ENCODE results near the gene FLII. TPM values are rescaled to one million over a fixed set of nuclear protein-coding genes. Genes with fewer than 3 reads are reported as not detected.
A peak's percentile ranks its signal among the peaks of the same experiment; 100 is the strongest.
"Not testable (repeated sequence)": the region's sequence is repeated elsewhere in the genome, so short reads cannot be mapped to it uniquely, and the experiment has no call there.

FLII gene
- total RNA-seq, 6 experiments from 2014 or later = 347 to 472 (median 438) TPM

- Mint-ChIP-seq H3K36me3 (ENCODE audit: low read depth) (peaks cover 6% of the 10 kb centered on the region), H3K4me1 (ENCODE audit: low read depth) (peaks cover 57% of the 10 kb centered on the region), H3K4me3 (no peak overlapping the region), H3K27ac (no peak overlapping the region), H3K27me3 (ENCODE audit: insufficient read depth) (no peaks in the 10 kb centered on the region; the same call in none of the 2 replicates), H3K9me3 (no peaks in the 10 kb centered on the region)
- no peak for DNase-seq
- TF ChIP-seq, protein P1, sequence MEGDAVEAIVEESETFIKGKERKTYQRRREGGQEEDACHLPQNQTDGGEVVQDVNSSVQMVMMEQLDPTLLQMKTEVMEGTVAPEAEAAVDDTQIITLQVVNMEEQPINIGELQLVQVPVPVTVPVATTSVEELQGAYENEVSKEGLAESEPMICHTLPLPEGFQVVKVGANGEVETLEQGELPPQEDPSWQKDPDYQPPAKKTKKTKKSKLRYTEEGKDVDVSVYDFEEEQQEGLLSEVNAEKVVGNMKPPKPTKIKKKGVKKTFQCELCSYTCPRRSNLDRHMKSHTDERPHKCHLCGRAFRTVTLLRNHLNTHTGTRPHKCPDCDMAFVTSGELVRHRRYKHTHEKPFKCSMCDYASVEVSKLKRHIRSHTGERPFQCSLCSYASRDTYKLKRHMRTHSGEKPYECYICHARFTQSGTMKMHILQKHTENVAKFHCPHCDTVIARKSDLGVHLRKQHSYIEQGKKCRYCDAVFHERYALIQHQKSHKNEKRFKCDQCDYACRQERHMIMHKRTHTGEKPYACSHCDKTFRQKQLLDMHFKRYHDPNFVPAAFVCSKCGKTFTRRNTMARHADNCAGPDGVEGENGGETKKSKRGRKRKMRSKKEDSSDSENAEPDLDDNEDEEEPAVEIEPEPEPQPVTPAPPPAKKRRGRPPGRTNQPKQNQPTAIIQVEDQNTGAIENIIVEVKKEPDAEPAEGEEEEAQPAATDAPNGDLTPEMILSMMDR (IDR thresholded peaks at IDR 0.05) = no peak
These were observed 34.5 kb downstream of the FLII start for GRCh38 chr17:18224053-18224386.

DNA sequence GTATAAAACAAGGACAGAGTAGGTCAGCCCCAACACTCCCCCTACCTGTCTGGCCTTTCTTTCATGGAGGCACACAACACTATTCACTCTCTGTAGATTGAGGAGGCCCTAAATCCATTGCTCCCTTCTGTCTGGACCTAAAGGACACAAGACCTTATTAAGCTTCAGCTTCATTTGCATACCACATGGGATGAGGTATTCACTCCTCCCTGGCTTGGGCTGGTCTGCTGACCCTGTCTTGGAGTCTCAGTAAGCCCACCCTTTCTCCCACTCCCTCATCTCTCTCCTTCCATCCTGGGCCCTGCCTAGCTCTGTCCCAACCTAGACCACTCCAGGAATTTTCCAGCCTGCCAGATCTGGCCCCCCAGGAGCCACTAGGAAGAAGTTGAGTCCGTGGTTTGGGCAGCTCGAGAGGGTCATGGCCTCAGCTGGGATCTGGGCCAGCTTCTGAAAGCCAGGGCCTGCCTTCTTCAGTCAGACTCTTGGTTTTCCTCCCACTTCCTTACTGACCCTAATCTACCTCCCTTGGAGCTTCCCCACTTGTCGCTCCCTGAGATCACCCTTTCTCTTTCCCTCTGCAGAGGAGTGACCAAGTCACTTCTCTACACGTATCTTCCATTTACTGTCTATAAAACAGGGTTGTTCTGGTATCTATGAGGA, 39.7 kb downstream of the FLII start:
- DNase-seq = peak; percentile 45
- H3K27me3 Mint-ChIP-seq (ENCODE audit: insufficient read depth) = no peaks in the 10 kb centered on the region; the same call in none of the 2 replicates
- TF ChIP-seq, protein P1 (IDR thresholded peaks at IDR 0.05) = no peak
- H3K4me1 Mint-ChIP-seq (ENCODE audit: low read depth) = peaks cover 26% of the 10 kb centered on the region
- no peaks in the 10 kb centered on the region for H3K36me3 Mint-ChIP-seq (ENCODE audit: low read depth)
- peak overlapping the region; percentile 62 for H3K27ac Mint-ChIP-seq
- no peaks in the 10 kb centered on the region for H3K9me3 Mint-ChIP-seq
- no peak overlapping the region for H3K4me3 Mint-ChIP-seq

GRCh38 chr17:18217412-18218015, 41.0 kb downstream of the FLII start:
- Mint-ChIP-seq H3K4me1 (ENCODE audit: low read depth) (peaks cover 26% of the 10 kb centered on the region), H3K27me3 (ENCODE audit: insufficient read depth) (no peaks in the 10 kb centered on the region; the same call in none of the 2 replicates), H3K27ac (no peak overlapping the region), H3K36me3 (ENCODE audit: low read depth) (no peaks in the 10 kb centered on the region), H3K4me3 (no peak overlapping the region), H3K9me3 (no peaks in the 10 kb centered on the region)
- TF ChIP-seq, protein P1 (IDR thresholded peaks at IDR 0.05) = peak; percentile 92
- peak; percentile 42 for DNase-seq

DNA sequence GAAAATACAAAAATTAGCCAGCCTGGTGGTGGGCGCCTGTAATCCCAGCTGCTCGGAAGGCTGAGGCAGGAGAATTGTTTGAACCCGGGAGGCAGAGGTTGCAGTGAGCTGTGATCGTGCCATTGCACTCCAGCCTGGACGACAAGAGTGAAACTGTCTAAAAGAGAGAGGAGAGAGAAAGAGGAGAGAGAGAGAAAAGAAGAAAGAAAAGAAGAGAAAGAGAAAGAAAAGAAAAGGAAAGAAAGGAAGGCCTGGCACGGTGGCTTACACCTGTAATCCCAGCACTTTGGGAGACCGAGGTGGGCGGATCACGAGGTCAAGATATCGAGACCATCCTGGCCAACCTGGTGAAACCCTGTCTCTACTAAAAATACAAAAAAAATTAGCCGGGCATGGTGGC, 41.6 kb downstream of the FLII start:
- not testable (repeated sequence) for H3K27ac Mint-ChIP-seq; H3K27me3 Mint-ChIP-seq (ENCODE audit: insufficient read depth); DNase-seq; H3K9me3 Mint-ChIP-seq; H3K4me3 Mint-ChIP-seq; H3K36me3 Mint-ChIP-seq (ENCODE audit: low read depth)
- H3K4me1 Mint-ChIP-seq (ENCODE audit: low read depth) = peaks cover 26% of the 10 kb centered on the region

DNA sequence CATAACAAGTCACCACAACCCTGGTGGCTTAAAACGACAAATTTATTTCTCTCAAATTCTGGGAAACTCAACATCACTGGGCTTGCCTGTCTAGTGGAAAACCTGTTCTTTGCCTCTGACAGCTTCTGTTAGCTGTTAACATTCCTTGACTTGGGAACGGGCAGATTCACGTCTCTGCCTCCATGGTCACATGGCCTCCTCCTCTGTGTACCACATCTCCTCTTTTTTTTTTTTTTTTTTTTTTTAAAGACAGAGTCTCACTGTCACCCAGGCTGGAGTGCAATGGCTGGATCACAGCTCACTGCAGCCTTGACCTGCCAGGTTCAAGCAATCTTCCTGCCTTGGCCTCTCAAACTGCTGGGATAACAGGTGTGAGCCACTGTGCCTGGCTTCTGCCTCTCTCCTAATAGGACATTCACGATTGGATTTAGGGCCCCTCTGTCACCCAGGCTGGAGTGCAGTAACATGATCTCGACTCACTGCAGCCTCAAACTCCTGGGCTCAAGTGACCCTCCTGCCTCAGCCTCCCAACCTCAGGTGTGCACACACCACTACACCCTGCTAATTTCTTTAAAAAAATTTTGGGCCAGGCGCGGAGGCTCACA, 44.8 kb downstream of the FLII start:
- DNase-seq = no peak
- H3K27ac Mint-ChIP-seq = no peak overlapping the region
- H3K36me3 Mint-ChIP-seq (ENCODE audit: low read depth) = peaks cover 4% of the 10 kb centered on the region; the same call in 1 of the 2 replicates
- no peaks in the 10 kb centered on the region for H3K9me3 Mint-ChIP-seq
- TF ChIP-seq, protein P1 (IDR thresholded peaks at IDR 0.05) = no peak
- H3K4me1 Mint-ChIP-seq (ENCODE audit: low read depth) = peaks cover 4% of the 10 kb centered on the region
- H3K27me3 Mint-ChIP-seq (ENCODE audit: insufficient read depth) = peaks cover 2% of the 10 kb centered on the region
- no peak overlapping the region for H3K4me3 Mint-ChIP-seq

DNA sequence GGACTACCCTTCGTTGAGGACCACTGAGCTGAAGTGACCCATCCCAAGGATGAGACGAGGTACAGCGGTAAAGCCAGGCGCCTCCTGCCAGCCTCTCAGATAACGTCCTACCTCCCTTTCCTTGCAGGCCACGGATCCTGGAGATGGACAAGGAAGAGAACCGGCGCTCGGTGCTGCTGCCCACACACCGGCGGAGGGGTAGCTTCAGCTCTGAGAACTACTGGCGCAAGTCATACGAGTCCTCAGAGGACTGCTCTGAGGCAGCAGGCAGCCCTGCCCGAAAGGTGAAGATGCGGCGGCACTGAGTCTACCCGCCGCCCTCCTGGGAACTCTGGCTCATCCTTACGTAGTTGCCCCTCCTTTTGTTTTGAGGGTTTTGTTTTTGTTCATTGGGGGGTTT, 50.4 kb downstream of the FLII start:
- peaks cover 4% of the 10 kb centered on the region for H3K27me3 Mint-ChIP-seq (ENCODE audit: insufficient read depth)
- H3K36me3 Mint-ChIP-seq (ENCODE audit: low read depth) = peaks cover 8% of the 10 kb centered on the region
- TF ChIP-seq, protein P1 (IDR thresholded peaks at IDR 0.05) = no peak
- no peak overlapping the region for H3K4me3 Mint-ChIP-seq
- H3K4me1 Mint-ChIP-seq (ENCODE audit: low read depth) = peaks cover 5% of the 10 kb centered on the region; the same call in 1 of the 2 replicates
- DNase-seq = no peak
- no peak overlapping the region for H3K27ac Mint-ChIP-seq
- H3K9me3 Mint-ChIP-seq = no peaks in the 10 kb centered on the region
